ENCODE measurements around the gene ANK3.

GRCh38 chr10:60236869-60237524 is 152.7 kb downstream of the ANK3 start:
- TF ChIP-seq CTCF (IDR thresholded peaks at IDR 0.05), result no peak
- TF ChIP-seq POLR2A (IDR thresholded peaks at IDR 0.05), result no peak

Measured in testis (tissue), 2 donors.